ENCODE measurements around the gene STK10.

STK10 gene

GRCh38 chr5:172091956-172092732 is 95.9 kb downstream of the STK10 start:
- no peak for DNase-seq (ENCODE audit: low read depth in 1 of 2, low spot score in 1 of 2)

- no peak for DNase-seq (ENCODE audit: low read depth in 1 of 2, low spot score in 1 of 2)
Observed at GRCh38 chr5:172090976-172091547, 97.0 kb downstream of the STK10 start.

- no peak for DNase-seq (ENCODE audit: low read depth in 1 of 2, low spot score in 1 of 2)
Observed at GRCh38 chr5:172089298-172090117, 98.5 kb downstream of the STK10 start.

DNA sequence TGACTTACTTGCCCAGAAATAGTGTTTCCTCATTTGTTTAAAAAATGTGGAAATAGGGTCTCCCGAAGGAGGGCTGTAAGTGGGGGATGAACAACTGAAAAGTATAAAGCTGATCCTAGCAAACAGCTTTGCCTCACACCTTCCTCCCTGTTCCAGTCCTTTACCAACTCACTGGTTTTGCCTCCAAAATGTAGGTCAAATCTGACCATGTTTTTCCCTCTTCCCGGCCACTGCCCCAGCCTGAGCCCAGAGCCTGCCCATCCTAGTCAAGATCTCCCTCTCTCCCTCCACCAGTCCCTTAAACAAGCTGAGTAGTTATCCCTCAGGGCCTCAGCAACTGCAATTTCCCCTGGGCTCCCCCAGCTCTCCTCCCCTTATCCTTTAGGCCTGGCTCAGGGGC is 99.2 kb downstream of the STK10 start:
- no peak for DNase-seq (ENCODE audit: low read depth in 1 of 2, low spot score in 1 of 2)

- no peak for DNase-seq (ENCODE audit: low read depth in 1 of 2, low spot score in 1 of 2)
Observed at GRCh38 chr5:172086194-172086975, 101.6 kb downstream of the STK10 start.

- DNase-seq (ENCODE audit: low read depth in 1 of 2, low spot score in 1 of 2), result no peak
Observed at GRCh38 chr5:172085738-172086137, 102.3 kb downstream of the STK10 start.

DNA sequence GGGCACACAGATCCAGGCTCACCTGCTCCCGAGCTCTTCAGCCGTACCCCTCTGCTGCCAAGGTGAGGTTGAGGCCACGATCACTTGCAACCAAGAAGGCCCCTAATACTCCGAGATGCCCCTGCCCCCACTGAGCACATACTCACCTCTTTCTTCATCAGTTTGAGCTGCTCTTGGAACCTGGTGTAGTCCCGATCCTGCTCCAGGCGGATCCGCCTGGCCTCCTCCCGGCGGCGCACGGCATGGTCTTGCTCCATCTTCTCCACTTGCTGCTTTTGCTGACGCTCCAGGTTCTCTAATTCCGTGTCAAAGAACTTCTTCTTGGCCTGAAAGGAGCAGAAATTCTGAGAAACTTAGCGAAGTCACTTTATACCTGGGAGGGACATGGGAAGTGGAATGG is 105.8 kb downstream of the STK10 start:
- no peak for DNase-seq (ENCODE audit: low read depth in 1 of 2, low spot score in 1 of 2)

GRCh38 chr5:172079876-172080275 is 108.1 kb downstream of the STK10 start:
- no peak for DNase-seq (ENCODE audit: low read depth in 1 of 2, low spot score in 1 of 2)

GRCh38 chr5:172078726-172079345 is 109.2 kb downstream of the STK10 start:
- no peak for DNase-seq (ENCODE audit: low read depth in 1 of 2, low spot score in 1 of 2)

- no peak for DNase-seq (ENCODE audit: low read depth in 1 of 2, low spot score in 1 of 2)
Observed at GRCh38 chr5:172077664-172078425, 110.2 kb downstream of the STK10 start.

GRCh38 chr5:172076761-172077244 is 111.2 kb downstream of the STK10 start:
- DNase-seq (ENCODE audit: low read depth in 1 of 2, low spot score in 1 of 2), result no peak

- no peak for DNase-seq (ENCODE audit: low read depth in 1 of 2, low spot score in 1 of 2)
Observed at GRCh38 chr5:172075656-172076055, 112.4 kb downstream of the STK10 start.

DNA sequence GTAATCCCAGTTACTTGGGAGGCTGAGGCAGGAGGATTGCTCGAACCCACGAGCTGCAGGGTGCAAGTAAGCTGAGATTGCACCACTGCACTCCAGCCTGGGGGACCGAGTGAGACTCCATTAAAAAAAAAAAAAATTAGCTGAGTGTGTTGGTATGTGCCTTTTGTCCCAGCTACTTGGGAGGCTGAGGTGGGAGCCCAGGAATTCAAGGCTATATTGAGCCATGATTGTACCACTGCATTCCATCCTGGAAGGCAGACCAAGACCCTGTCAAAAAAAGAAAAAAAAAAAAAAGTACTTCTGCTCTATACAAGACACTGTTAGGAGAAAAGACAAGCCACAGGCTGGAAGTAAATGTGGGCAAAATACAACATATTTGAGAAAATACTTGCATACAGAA is 113.1 kb downstream of the STK10 start:
- DNase-seq (ENCODE audit: low read depth in 1 of 2, low spot score in 1 of 2), result no peak

GRCh38 chr5:172071309-172071875 is 116.6 kb downstream of the STK10 start:
- DNase-seq (ENCODE audit: low read depth in 1 of 2, low spot score in 1 of 2), result no peak

DNA sequence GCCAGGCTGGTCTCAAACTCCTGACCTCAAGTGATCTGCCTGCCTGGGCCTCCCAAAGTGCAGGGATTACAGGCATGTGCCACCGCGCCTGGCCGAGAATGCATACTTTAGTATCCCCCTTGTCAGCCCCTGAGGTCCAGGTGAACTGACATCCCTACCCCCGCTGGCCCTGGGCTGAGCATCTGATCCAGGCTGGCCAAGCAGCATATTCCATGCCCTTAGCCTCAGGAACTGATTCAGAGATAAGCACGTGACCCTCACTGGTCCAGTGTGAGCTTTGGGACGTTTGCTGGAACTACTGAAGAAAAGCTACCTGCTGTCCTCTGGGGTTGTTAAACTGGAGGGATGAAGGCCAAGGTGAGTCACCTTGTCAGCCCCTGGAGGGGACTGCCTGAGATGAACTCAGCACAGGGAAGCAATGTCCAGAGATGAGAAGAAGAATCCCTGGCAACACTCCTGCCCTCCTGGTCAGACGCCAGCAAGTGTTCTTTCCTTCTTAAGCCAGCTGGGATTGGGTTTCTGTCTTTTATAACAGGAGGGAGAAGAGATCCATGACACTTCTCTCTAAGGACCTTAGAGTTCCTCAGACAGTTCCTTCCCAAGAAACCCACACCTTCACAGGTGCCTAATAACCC is 122.5 kb downstream of the STK10 start:
- no peak for DNase-seq (ENCODE audit: low read depth in 1 of 2, low spot score in 1 of 2)

GRCh38 chr5:172064766-172065165 is 123.3 kb downstream of the STK10 start:
- DNase-seq (ENCODE audit: low read depth in 1 of 2, low spot score in 1 of 2), result no peak

DNA sequence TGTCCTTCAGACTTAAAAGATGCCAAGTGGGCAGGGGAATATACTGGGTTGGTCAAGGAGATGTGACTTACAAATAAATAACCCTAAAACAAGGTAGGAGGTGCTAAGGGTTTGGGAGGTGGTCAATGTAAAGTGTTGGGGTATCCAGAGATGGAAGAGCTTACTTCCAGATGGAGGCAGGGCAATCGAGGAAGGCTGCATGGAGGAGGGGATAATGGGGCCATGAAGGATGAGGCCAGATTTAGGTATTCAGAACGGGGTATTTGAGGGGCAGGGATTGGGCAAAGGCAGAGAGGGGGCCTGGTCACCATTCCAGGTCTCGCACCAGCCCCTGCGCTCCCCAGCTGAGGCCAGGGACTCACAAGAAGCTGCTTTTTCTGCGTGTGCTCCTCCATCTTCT is 123.7 kb downstream of the STK10 start:
- no peak for DNase-seq (ENCODE audit: low read depth in 1 of 2, low spot score in 1 of 2)

- DNase-seq (ENCODE audit: low read depth in 1 of 2, low spot score in 1 of 2), result no peak
Observed at GRCh38 chr5:172063463-172064235, 124.4 kb downstream of the STK10 start.
